ENCODE measurements around the gene AAK1.

Gene AAK1

GRCh38 chr2:69601179-69601612 lies 42.3 kb downstream of the AAK1 start:
- DNase-seq (ENCODE audit: low read depth in 2 of 2), result no peak

- no peak for DNase-seq (ENCODE audit: low read depth in 2 of 2)
Observed at GRCh38 chr2:69600425-69600824, 43.1 kb downstream of the AAK1 start.

GRCh38 chr2:69597843-69598610 lies 45.5 kb downstream of the AAK1 start:
- DNase-seq (ENCODE audit: low read depth in 2 of 2), result no peak

- no peak for DNase-seq (ENCODE audit: low read depth in 2 of 2)
Observed at GRCh38 chr2:69597105-69597504, 46.4 kb downstream of the AAK1 start.

- no peak for DNase-seq (ENCODE audit: low read depth in 2 of 2)
Observed at GRCh38 chr2:69594341-69594740, 49.2 kb downstream of the AAK1 start.

- no peak for DNase-seq (ENCODE audit: low read depth in 2 of 2)
Observed at GRCh38 chr2:69592511-69592910, 51.0 kb downstream of the AAK1 start.

GRCh38 chr2:69589973-69590652 lies 53.4 kb downstream of the AAK1 start:
- no peak for DNase-seq (ENCODE audit: low read depth in 2 of 2)

- DNase-seq (ENCODE audit: low read depth in 2 of 2), result no peak
Observed at GRCh38 chr2:69588945-69589344, 54.6 kb downstream of the AAK1 start.

- DNase-seq (ENCODE audit: low read depth in 2 of 2), result no peak
Observed at GRCh38 chr2:69588403-69588802, 55.1 kb downstream of the AAK1 start.

- no peak for DNase-seq (ENCODE audit: low read depth in 2 of 2)
Observed at GRCh38 chr2:69585855-69586555, 57.5 kb downstream of the AAK1 start.

- no peak for DNase-seq (ENCODE audit: low read depth in 2 of 2)
Observed at GRCh38 chr2:69584127-69584889, 59.2 kb downstream of the AAK1 start.

- DNase-seq (ENCODE audit: low read depth in 2 of 2), result no peak
Observed at GRCh38 chr2:69583321-69583833, 60.2 kb downstream of the AAK1 start.

- no peak for DNase-seq (ENCODE audit: low read depth in 2 of 2)
Observed at GRCh38 chr2:69582582-69583176, 60.9 kb downstream of the AAK1 start.

GRCh38 chr2:69581774-69582581 lies 61.6 kb downstream of the AAK1 start:
- no peak for DNase-seq (ENCODE audit: low read depth in 2 of 2)

GRCh38 chr2:69580486-69580885 lies 63.1 kb downstream of the AAK1 start:
- DNase-seq (ENCODE audit: low read depth in 2 of 2), result no peak

GRCh38 chr2:69579536-69579935 lies 64.0 kb downstream of the AAK1 start:
- no peak for DNase-seq (ENCODE audit: low read depth in 2 of 2)

- DNase-seq (ENCODE audit: low read depth in 2 of 2), result no peak
Observed at GRCh38 chr2:69578198-69578540, 65.4 kb downstream of the AAK1 start.

GRCh38 chr2:69577467-69578197 lies 65.9 kb downstream of the AAK1 start:
- no peak for DNase-seq (ENCODE audit: low read depth in 2 of 2)

GRCh38 chr2:69576880-69577279 lies 66.7 kb downstream of the AAK1 start:
- no peak for DNase-seq (ENCODE audit: low read depth in 2 of 2)

- DNase-seq (ENCODE audit: low read depth in 2 of 2), result no peak
Observed at GRCh38 chr2:69575926-69576325, 67.6 kb downstream of the AAK1 start.
